Progenitor cell of endocrine pancreas (in vitro differentiated cells): ENCODE measurements around the gene ASNS. TPM values are rescaled to one million over a fixed set of nuclear protein-coding genes. Genes with fewer than 3 reads are reported as not detected.
"Not testable (repeated sequence)": the region's sequence is repeated elsewhere in the genome, so short reads cannot be mapped to it uniquely, and the experiment has no call there.

ENCODE experiments used
- DNase-seq: peaks from one replicate; pipeline ENCODE4 v3.0.0; 2021; ENCODE audit warnings: low spot score; ENCODE audit not compliant: unreplicated experiment
- H3K27ac Mint-ChIP-seq: 2 replicates; pipeline ENCODE4 v1.8.0; 2021; ENCODE audit warnings: mild to moderate bottlenecking, moderate library complexity, mixed read lengths
- H3K27me3 Mint-ChIP-seq: 2 replicates; pipeline ENCODE4 v1.8.0; 2021; ENCODE audit warnings: mixed read lengths
- H3K36me3 Mint-ChIP-seq: 2 replicates; pipeline ENCODE4 v1.8.0; 2022; ENCODE audit warnings: mixed read lengths; ENCODE audit not compliant: insufficient read depth
- H3K4me1 Mint-ChIP-seq: 2 replicates; pipeline ENCODE4 v1.8.0; 2021; ENCODE audit warnings: low read depth, mixed read lengths
- H3K4me3 Mint-ChIP-seq: 2 replicates; pipeline ENCODE4 v1.8.0; 2021; ENCODE audit warnings: low read depth, mild to moderate bottlenecking, moderate library complexity, mixed read lengths
- H3K9me3 Mint-ChIP-seq: 2 replicates; pipeline ENCODE4 v1.8.0; 2021; ENCODE audit warnings: low read depth, mixed read lengths
- long read RNA-seq: library from polyadenylated mRNA; unstranded; transcript quantifications from one replicate; pipeline ENCODE4 v2.0.0, GENCODE V29; 2020
- total RNA-seq: library from RNA; stranded (reverse); gene quantifications from 2 replicates; pipeline ENCODE4 v1.2.1, GENCODE V29; 2021
- TF ChIP-seq, protein P1 (sequence below): fragments of 200-600 bp; sonication (generic); IDR thresholded peaks from one replicate; pipeline ENCODE4 v1.5.0; 2021; ENCODE audit warnings: antibody characterized with exemption, mild to moderate bottlenecking; ENCODE audit not compliant: unreplicated experiment

Gene ASNS
- 104 and 116 TPM in 2 replicates for total RNA-seq
- long read RNA-seq, transcript ASNS-202 (13 exons, 1,994 nt) = major isoform, 646 of 665 reads
- long read RNA-seq, partial matches to known transcripts = 7 of 665 reads
- long read RNA-seq, other reads (novel, unspliced or antisense) = 7 of 665 reads

DNA sequence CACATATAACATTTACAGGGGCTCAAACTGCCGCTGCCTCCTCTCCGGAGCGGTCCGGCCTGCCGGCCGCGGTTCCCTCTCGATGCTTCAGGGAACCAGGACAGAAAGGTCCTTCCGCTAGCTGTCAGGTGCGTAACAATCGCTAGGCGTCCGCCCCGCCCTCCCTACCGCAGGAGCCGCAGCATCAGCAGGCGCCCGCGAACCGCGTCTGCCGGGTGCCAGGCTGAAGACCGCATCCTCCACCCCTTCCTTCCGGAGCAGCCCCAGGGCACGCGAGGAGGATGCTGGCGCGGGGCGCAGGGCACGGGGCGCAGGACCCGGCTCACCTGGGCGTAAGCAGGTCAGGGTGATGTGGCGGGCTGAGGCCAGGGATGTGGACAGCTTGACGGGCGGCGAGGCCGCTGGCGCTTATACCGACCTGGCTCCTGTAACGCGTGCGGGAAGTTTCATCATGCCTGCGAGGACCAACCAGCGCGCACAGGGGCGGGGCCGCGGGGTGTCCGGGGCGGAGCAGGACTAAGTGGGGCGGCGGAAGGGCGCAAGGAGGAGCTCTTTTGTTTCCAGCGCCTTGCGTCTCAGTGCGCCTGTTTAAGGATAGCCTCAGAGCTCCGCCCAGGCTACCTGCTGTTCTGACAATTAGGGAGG lies at the start of gene ASNS:
Gene ASNS (minus strand): TSS at position 384 of the 645 bp plus-strand sequence. CDS start 3,252 bp downstream, outside the sequence.
- peak; percentile 82 for DNase-seq
- H3K4me3 Mint-ChIP-seq = peak within 1 kb of the TSS; percentile 88
- H3K27ac Mint-ChIP-seq = peak within 1 kb of the TSS; percentile 95
- H3K27me3 Mint-ChIP-seq = peaks cover 15% of the 10 kb centered on the region
- TF ChIP-seq, protein P1, sequence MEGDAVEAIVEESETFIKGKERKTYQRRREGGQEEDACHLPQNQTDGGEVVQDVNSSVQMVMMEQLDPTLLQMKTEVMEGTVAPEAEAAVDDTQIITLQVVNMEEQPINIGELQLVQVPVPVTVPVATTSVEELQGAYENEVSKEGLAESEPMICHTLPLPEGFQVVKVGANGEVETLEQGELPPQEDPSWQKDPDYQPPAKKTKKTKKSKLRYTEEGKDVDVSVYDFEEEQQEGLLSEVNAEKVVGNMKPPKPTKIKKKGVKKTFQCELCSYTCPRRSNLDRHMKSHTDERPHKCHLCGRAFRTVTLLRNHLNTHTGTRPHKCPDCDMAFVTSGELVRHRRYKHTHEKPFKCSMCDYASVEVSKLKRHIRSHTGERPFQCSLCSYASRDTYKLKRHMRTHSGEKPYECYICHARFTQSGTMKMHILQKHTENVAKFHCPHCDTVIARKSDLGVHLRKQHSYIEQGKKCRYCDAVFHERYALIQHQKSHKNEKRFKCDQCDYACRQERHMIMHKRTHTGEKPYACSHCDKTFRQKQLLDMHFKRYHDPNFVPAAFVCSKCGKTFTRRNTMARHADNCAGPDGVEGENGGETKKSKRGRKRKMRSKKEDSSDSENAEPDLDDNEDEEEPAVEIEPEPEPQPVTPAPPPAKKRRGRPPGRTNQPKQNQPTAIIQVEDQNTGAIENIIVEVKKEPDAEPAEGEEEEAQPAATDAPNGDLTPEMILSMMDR = no peak
- peaks cover 7% of the 10 kb centered on the region for H3K4me1 Mint-ChIP-seq
- no peaks in the 10 kb centered on the region for H3K9me3 Mint-ChIP-seq
- no peaks in the 10 kb centered on the region for H3K36me3 Mint-ChIP-seq

DNA sequence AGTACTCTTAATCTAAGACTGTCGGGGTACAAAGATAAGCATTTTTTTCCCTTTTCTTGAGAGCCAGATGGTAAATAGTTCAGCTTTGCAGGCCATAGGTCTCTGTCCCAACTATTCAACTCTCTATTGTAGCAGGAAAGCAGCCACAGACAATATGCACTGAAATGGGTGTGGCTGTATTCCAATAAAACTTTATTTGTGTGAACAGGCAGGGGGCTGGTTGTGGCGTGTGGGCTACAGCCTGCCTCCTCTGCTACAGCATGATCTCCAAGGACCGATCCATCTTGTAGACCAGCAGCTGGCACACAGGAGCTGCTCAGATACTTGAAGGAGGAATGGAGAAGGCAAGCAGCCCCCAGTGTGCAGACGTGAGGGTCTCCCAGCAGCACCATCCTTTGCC lies 49.0 kb upstream of the ASNS start:
- not testable (repeated sequence) for H3K27ac Mint-ChIP-seq, DNase-seq, H3K4me3 Mint-ChIP-seq, H3K4me1 Mint-ChIP-seq, H3K27me3 Mint-ChIP-seq, H3K9me3 Mint-ChIP-seq, H3K36me3 Mint-ChIP-seq

DNA sequence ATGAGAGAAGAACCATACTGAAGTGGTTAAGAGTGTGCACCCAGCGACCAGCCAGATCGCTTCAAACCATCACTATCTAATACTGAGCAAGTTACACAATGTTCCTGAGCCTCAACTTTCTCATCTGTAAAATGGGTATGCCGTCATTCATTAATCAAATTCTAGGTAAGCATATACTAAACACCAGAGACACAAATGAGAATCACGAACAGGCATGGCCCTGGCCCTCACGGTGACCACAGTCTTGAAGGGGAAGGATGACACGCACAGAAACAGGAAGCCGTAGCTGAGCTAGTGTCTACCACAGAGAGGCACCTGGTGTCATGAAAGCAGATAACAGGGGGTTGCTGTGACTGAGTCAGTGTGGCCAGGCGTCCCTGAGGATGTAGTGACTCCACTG lies 43.1 kb upstream of the ASNS start:
- DNase-seq, H3K4me1 Mint-ChIP-seq, H3K9me3 Mint-ChIP-seq, H3K4me3 Mint-ChIP-seq, H3K36me3 Mint-ChIP-seq, H3K27ac Mint-ChIP-seq, H3K27me3 Mint-ChIP-seq: not testable (repeated sequence)

DNA sequence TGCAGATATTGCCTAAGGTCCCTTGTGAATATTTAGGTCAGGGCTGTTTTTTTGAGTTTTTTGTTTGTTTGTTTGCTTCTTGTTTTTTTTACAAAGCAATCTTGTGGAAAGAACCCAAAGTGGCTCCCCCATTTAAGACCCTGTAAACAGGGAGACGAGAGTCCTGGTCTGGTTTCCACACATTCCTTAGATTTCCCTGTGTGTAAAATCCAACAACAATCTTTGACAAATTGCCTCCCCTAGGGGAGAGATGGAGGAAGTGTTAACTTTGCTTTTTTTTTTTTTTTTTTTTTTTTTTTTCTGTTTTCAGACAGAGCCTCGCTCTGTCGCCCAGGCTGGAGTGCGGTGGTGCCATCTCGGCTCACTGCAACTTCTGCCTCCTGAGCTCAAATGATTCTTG lies 40.1 kb upstream of the ASNS start:
- H3K4me3 Mint-ChIP-seq, H3K27ac Mint-ChIP-seq, H3K4me1 Mint-ChIP-seq, H3K36me3 Mint-ChIP-seq, H3K27me3 Mint-ChIP-seq, DNase-seq, H3K9me3 Mint-ChIP-seq: not testable (repeated sequence)
- TF ChIP-seq, protein P1 = peak; percentile 20

DNA sequence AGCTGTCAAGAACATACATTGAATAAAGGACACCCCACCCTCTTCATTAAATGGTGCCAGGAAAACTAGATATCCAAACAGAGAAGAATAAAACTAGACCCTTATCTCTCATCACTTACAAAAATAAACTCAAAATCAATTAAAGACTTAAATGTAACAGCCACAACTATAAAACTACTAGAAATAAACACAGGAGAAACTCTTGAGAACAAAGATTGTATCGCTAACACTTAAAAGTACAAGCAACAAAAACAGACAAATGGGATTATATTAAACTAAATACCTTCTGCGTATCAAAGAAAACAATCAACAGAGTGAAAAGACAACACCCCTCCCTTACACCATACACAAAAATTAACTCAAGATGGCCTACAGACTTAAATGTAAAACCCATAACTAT lies 24.7 kb upstream of the ASNS start:
- not testable (repeated sequence) for H3K4me1 Mint-ChIP-seq, DNase-seq, H3K27ac Mint-ChIP-seq, H3K4me3 Mint-ChIP-seq, H3K36me3 Mint-ChIP-seq, H3K27me3 Mint-ChIP-seq
- peaks cover 11% of the 10 kb centered on the region for H3K9me3 Mint-ChIP-seq

DNA sequence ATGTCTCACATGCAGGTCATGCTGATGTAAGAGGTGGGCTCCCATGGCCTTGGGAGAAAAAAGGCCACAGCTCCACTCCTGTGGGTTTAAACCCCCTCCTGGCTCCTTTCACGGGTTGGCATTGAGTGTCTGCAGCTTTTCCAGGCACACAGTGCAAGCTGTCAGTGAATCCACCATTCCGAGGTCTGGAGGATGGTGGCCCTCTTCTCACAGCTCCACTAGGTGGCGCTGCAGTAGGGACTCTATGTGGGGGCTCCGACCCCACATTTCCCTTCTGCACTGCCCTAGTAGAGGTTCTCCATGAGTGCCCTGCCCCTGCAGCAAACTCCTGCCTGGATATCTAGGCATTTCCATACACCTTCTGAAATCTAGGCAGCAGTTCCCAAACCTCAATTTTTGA lies 19.5 kb upstream of the ASNS start:
- H3K27me3 Mint-ChIP-seq, H3K4me3 Mint-ChIP-seq, H3K36me3 Mint-ChIP-seq, H3K4me1 Mint-ChIP-seq, H3K27ac Mint-ChIP-seq, DNase-seq: not testable (repeated sequence)
- peaks cover 14% of the 10 kb centered on the region for H3K9me3 Mint-ChIP-seq

- not testable (repeated sequence) for H3K4me1 Mint-ChIP-seq, H3K27me3 Mint-ChIP-seq, H3K27ac Mint-ChIP-seq, H3K4me3 Mint-ChIP-seq, H3K36me3 Mint-ChIP-seq, DNase-seq, H3K9me3 Mint-ChIP-seq
Measured at GRCh38 chr7:97879527-97879926, 7.3 kb upstream of the ASNS start.

DNA sequence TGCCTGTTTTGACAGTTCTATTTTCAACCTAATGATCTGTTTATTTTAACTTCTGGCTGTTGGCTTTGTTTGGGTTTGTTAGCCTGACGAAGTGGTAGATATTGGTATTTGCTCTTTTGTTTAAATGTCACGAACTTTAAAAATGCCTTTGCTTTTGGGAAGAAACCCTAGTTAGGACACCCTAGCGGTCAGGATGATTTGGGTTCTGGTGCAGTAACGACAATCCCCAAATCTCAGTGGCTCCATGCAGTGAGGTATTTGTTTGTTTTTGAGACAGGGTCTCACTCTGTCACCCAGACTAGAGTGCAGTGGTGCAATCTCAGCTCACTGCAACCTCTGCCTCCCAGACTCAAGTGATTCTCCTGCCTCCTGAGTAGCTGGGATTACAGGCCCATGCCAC lies 2.7 kb upstream of the ASNS start:
- H3K36me3 Mint-ChIP-seq = not testable (repeated sequence)

More for the DNA sequence above, 2.7 kb upstream of the ASNS start:
- H3K4me3 Mint-ChIP-seq, H3K9me3 Mint-ChIP-seq, H3K4me1 Mint-ChIP-seq, DNase-seq, H3K27ac Mint-ChIP-seq: not testable (repeated sequence)
- H3K27me3 Mint-ChIP-seq = peaks cover 15% of the 10 kb centered on the region
